DND-41 (cell line): ENCODE measurements around the gene GNB2.

Source experiments
- CTCF ChIP-seq: IDR thresholded peaks from 2 replicates; pipeline ENCODE4 v1.5.1; 2012; ENCODE audit warnings: borderline replicate concordance, low read length, moderate library complexity, mild to moderate bottlenecking; ENCODE audit not compliant: poor library complexity, severe bottlenecking; ENCODE audit errors: extremely low read depth
- EZH2 ChIP-seq: IDR thresholded peaks from 3 replicates; pipeline ENCODE4 v1.6.1; 2012; ENCODE audit warnings: borderline replicate concordance, low read depth, mild to moderate bottlenecking, moderate library complexity, low read length, inconsistent platforms; ENCODE audit not compliant: severe bottlenecking

GRCh38 chr7:100726996-100727761 is 53.6 kb downstream of the GNB2 start:
- TF ChIP-seq EZH2 (no peak), CTCF (no peak)
